ENCODE measurements around the gene C15orf40.
"Not testable (repeated sequence)": the region's sequence is repeated elsewhere in the genome, so short reads cannot be mapped to it uniquely, and the experiment has no call there.

C15orf40 gene

GRCh38 chr15:83039206-83039605, 27.8 kb upstream of the C15orf40 start:
- no peak for DNase-seq (ENCODE audit: low read depth)
- TF ChIP-seq, protein P1, sequence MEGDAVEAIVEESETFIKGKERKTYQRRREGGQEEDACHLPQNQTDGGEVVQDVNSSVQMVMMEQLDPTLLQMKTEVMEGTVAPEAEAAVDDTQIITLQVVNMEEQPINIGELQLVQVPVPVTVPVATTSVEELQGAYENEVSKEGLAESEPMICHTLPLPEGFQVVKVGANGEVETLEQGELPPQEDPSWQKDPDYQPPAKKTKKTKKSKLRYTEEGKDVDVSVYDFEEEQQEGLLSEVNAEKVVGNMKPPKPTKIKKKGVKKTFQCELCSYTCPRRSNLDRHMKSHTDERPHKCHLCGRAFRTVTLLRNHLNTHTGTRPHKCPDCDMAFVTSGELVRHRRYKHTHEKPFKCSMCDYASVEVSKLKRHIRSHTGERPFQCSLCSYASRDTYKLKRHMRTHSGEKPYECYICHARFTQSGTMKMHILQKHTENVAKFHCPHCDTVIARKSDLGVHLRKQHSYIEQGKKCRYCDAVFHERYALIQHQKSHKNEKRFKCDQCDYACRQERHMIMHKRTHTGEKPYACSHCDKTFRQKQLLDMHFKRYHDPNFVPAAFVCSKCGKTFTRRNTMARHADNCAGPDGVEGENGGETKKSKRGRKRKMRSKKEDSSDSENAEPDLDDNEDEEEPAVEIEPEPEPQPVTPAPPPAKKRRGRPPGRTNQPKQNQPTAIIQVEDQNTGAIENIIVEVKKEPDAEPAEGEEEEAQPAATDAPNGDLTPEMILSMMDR (IDR thresholded peaks at IDR 0.05; ENCODE audit: control insufficient read depth, insufficient read depth, low read depth, low read length, missing control alignments) = no peak
- no peak overlapping the region for H3K4me3 ChIP-seq (ENCODE audit: control insufficient read depth, low read depth, low read length)

DNA sequence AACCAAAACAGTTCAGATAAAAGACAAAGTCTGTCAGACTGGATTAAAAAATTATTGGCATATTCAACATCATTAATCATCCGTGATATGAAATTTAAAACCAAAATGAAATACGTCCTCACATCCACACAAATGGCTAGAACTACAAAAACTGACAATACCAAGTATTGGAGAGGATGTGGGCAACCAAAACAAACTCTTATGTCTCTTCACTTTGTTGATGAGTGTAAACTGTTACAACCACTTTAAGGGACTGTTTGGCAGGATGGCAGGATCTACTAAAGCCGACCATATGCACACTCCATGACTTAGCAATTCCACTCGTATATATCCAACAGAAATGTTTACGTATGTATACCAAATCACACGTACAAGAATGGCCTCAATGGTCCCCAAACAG, 24.8 kb upstream of the C15orf40 start:
- TF ChIP-seq, protein P1 (IDR thresholded peaks at IDR 0.05; ENCODE audit: control insufficient read depth, insufficient read depth, low read depth, low read length, missing control alignments) = no peak
- DNase-seq (ENCODE audit: low read depth) = no peak
- H3K4me3 ChIP-seq (ENCODE audit: control insufficient read depth, low read depth, low read length) = no peak overlapping the region

DNA sequence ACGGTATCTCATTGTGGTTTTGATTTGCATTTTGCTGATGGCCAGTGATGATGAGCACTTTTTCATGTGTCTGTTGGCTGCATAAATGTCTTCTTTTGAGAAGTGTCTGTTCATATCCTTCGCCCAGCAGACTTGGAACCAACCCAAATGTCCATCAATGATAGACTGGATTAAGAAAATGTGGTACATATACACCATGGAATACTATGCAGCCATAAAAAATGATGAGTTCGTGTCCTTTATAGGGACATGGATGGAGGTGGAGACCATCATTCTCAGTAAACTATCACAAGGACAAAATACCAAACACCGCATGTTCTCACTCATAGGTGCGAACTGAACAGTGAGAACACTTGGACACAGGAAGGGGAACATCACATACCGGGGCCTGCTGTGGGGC, 19.8 kb upstream of the C15orf40 start:
- not testable (repeated sequence) for DNase-seq (ENCODE audit: low read depth); H3K4me3 ChIP-seq (ENCODE audit: control insufficient read depth, low read depth, low read length)

GRCh38 chr15:83030021-83030420, 18.6 kb upstream of the C15orf40 start:
- H3K4me3 ChIP-seq (ENCODE audit: control insufficient read depth, low read depth, low read length) = no peak overlapping the region
- TF ChIP-seq, protein P1 (IDR thresholded peaks at IDR 0.05; ENCODE audit: control insufficient read depth, insufficient read depth, low read depth, low read length, missing control alignments) = no peak
- DNase-seq (ENCODE audit: low read depth) = no peak

- no peak for DNase-seq (ENCODE audit: low read depth)
- TF ChIP-seq, protein P1 (IDR thresholded peaks at IDR 0.05; ENCODE audit: control insufficient read depth, insufficient read depth, low read depth, low read length, missing control alignments) = no peak
- no peak overlapping the region for H3K4me3 ChIP-seq (ENCODE audit: control insufficient read depth, low read depth, low read length)
These were observed 7.0 kb upstream of the C15orf40 start for GRCh38 chr15:83018436-83018835.

GRCh38 chr15:83016906-83017305, 5.5 kb upstream of the C15orf40 start:
- TF ChIP-seq, protein P1 (IDR thresholded peaks at IDR 0.05; ENCODE audit: control insufficient read depth, insufficient read depth, low read depth, low read length, missing control alignments) = no peak
- no peak overlapping the region for H3K4me3 ChIP-seq (ENCODE audit: control insufficient read depth, low read depth, low read length)
- no peak for DNase-seq (ENCODE audit: low read depth)

- H3K4me3 ChIP-seq (ENCODE audit: control insufficient read depth, low read depth, low read length) = no peak overlapping the region
- TF ChIP-seq, protein P1 (IDR thresholded peaks at IDR 0.05; ENCODE audit: control insufficient read depth, insufficient read depth, low read depth, low read length, missing control alignments) = no peak
- no peak for DNase-seq (ENCODE audit: low read depth)
These were observed 3.9 kb upstream of the C15orf40 start for GRCh38 chr15:83015361-83015760.

Measured in AG09309 (cell line).